Panc1 (cell line): ENCODE results near the gene SPC25.

Experiments used
- CTCF ChIP-seq: fragments of 450-650 bp; IDR thresholded peaks from 2 replicates; pipeline ENCODE4 v1.5.1; 2017; ENCODE audit warnings: mild to moderate bottlenecking
- POLR2AphosphoS5 ChIP-seq: IDR thresholded peaks from 2 replicates; pipeline ENCODE4 v1.6.1; 2012; ENCODE audit warnings: mild to moderate bottlenecking, low read depth, low read length, moderate library complexity

- no peak for TF ChIP-seq CTCF
- TF ChIP-seq POLR2AphosphoS5 = no peak
Observed at GRCh38 chr2:168830958-168831357, 59.3 kb downstream of the SPC25 start.
